Putamen (tissue), 1 donor: ENCODE data around the gene NRP1.
"Not testable (repeated sequence)": the region's sequence is repeated elsewhere in the genome, so short reads cannot be mapped to it uniquely, and the experiment has no call there.

Source experiments
- DNase-seq: peaks from one replicate; pipeline ENCODE4 v3.0.0-alpha.2; 2016; ENCODE audit warnings: low spot score

The NRP1 gene

DNA sequence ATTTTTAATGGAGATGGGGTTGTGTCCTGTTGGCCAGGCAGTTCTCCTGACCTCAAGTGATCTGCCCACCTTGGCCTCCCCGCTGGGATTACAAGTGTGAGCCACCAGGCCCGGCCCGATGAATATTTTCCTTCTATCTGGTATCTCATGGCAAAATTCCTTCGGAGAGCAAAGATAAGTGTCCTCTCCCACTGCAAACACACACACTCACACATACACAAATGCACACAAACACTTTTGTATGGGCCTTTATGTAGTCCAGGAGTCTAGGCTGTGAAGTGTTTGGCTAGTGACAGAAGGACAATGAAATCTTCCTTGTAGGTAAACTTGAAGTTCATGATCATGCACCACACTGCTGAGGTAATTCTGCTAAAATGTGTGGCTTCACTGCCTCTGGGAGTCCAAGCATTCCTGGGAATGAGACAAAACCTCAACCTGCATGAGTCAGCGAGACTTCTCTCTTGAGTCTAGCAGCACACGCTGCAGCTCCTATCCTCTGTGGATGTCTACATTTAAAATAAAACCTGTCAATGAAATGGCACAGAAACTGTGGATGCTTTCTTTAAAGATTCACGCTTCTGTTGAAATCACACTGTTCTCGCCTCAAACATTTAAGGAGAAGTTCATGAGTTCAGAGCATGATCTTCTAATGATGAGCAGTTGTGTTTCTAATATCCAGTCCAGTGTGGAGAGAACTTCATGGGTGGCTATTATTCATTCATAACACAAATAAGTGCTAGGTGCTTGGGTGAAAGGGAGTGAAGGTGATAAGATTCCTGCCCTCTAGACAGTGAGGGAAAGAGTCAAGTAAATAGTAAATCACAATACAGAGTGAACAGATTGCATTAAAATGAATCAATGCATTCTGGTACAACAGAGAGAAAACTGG lies 96.5 kb downstream of the NRP1 start:
- no peak for DNase-seq

DNA sequence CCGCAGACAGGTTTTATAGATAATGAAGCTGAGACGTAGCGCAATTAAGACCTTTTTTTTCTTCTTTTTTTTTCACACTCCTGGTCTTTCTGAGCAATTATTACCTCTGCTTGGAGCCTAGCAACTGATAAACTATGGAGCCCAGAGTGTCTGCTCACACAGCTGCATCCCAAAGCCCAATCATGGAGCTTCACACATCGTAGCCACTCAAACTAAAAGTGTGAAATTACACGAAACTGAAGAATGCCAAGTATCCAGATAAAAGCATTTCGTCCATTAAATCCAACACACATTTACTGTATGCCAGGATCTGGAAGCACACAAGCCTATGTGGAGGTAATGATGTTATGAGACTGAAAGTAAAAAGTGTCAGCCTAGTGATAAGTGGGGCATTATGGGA lies 97.6 kb downstream of the NRP1 start:
- DNase-seq = no peak

DNA sequence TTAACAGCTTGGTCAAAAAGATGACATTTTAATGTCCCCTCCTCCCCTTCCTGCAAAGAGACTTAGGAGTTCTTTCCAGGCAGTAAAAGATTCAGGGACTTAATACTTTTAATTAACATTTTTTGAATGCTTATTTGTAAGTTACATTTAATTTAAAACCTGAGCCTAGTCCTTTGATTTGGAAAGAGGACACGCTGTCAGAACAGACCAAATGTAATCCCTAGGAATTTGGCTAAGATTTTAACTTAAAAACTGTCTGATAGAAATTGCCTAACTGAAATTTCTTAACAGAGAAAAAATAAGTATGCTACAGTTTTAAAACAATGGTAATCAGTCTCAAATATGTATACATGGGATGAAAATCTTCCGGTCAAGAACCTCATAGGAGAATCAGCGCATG lies 98.5 kb downstream of the NRP1 start:
- DNase-seq = no peak

DNA sequence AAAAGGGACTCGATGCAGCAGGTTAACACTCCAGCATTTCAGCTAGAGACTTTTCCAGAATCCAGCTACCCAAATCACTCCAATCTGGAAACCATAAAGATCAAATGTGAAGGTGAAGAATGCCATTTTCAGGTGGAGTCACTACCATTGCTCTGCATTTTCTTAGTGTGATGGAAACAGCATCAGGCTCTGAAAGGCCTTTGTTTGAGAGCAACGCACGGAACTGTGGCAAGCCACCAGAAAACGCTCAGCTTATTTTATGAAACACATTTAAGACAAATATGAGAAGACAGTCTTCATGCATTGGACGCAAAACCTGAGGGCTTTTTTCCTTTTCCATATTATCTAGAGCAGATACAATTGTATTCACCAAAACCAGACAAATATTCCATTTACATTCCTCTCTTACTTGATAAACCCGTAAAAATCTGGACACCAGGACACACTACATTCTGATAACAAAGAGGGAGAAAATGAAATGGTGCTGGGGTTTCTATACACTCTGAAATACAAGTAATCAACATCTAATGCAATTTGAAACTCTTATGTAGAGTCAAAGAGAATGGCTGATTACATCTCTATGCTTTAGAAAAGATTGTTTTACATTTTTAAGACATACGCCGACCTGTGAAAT lies 99.1 kb downstream of the NRP1 start:
- DNase-seq = no peak

DNA sequence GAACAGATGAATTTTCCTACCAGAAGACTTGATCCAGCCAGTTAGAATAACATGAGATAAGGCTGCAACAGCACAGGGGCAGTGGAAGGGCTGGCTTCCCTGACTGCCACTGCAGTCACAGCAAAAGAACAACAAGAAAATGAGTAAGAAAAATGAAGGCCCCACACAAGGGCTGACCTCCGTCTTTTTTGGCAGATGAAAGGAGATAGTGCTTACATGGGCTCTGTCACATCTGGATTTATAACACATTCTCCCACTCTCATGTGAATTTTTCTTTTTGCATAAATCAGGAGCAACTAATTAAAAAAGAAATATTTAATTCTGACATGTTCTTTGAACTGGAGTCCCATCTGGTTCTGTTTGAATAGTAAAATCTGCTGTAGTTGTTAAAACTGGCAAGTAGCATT lies 99.6 kb downstream of the NRP1 start:
- DNase-seq = no peak

DNA sequence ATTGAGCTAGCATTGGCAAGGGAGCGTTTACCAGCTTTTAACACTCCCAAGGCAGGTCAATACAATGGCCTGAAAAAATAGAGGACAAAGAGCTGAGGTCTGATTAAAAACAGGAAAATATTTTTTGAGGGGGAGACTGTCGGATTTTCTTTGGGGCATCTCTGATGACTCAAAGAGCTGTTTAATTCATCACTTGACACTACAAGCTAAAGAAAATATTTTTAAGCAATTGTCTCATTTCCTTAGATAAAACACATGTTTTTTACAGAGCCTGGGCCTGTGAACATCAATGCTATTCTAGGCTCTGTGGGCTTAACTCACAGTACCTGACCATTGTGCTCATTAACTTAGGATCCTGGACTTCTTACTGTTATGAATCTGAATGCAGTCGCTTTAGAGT lies 100.8 kb downstream of the NRP1 start:
- DNase-seq = no peak

DNA sequence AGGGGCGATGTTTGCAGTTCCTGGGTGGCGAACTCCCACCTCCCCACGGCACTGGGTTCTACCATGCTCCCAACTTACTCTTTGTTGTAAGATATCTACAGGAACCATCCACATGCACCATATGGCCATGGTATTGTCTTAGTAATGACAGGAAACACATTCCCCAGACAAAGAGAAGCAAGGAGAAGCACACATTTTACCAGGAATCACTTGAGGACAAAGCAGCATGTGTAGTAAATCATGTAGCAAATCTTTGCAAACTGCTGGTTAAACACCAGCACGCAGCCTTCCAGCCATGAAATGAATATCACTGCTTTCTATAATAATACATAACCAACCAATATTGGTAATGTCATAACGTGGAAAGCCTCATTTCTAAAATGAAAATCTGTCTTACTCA lies 101.2 kb downstream of the NRP1 start:
- no peak for DNase-seq

DNA sequence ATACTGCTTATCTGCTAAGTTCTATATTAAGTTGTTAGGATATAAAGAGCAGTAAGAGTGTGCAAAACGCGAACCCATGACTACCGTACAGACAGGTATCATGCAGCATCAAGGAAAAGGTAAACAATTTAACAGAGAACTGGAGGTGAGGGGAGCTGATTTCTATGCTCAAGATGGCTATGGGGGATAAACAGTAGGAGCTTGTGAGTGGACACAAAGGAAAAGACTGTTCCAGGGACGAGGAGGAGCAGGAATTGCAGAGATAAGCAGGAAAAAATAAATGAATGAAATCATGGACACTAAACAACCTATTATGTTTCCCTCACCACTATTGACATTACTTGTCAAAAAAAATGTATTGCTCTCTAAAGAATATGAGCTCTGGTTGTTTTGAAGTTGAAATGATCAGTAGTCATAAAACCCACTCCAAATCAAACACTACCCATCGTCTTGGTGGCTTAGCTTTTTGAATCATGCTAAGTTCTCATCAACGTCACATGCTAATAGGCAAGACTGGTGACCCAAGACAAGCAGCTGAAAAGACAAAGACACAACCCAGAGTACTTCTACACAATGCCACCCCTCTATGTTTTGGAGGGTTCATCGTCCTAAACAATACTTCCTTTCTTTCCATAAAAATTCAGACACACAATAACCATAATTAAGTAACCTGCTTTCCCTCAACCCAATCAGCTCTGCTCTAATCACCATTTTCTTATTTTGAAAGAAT lies 102.7 kb downstream of the NRP1 start:
- DNase-seq = no peak

DNA sequence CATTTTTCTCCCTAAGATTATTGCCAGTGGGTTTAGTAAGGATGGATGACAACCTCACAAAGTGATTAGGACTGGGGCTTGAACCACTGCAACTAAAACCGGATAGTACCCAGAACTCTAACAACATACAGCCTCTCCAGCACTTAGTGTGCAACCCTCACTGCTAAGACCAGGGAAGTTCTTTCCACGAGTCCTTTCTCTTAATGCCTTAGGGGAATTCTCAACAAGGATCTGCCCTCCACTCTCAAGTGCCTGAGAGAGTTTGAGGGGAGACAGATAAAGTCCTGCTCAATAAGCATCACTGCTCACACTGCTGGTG lies 104.6 kb downstream of the NRP1 start:
- DNase-seq = no peak

DNA sequence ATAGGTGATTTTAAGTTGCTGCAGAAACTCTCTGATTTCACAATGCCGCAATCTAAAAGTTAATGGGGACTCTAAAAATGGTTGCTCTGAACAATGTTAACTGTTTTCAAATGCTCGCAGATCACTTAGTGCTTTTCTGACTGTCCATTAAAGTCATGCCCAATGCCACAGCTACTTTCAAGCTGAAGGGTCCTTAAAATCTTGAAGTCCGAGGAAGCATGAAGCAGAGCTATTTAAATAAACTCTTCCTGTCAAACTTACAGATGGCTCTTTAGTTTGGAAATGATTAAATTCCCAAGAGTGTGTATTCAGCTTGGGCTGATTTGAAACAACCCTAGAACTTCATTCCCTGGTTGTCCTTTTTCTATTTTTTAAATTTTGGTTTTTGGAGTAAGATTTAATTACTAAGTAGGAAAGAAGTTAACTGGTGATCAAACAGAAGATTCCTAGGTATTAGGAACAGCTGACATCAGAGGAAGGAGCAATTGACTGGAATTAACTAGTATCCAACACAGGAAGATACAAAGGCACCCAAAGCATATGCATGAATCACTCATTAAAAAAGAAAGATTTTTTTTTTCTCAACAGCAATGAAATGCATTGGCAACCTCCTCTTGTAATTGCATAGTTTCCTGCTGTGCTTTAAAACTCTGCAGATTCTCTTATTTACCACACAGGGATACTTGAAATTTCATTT lies 105.1 kb downstream of the NRP1 start:
- no peak for DNase-seq

DNA sequence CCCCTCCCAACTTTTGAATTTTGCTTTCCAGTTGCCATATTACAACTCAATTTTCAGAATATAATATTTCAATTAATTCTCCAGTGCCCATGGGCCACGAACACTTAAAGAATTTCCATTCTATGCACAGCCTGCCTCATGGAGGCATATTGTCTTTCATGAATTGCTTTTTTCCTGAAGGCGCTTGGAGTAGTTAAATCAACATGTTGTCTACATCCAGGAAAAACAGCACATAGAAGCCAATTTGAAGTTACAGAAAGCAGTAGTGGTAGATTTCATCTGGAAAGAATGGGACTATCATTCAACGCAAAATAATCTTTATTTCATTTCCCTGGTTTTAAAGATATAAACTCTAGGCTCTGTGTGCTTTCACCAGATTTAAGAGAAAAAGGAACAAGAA lies 106.0 kb downstream of the NRP1 start:
- no peak for DNase-seq

DNA sequence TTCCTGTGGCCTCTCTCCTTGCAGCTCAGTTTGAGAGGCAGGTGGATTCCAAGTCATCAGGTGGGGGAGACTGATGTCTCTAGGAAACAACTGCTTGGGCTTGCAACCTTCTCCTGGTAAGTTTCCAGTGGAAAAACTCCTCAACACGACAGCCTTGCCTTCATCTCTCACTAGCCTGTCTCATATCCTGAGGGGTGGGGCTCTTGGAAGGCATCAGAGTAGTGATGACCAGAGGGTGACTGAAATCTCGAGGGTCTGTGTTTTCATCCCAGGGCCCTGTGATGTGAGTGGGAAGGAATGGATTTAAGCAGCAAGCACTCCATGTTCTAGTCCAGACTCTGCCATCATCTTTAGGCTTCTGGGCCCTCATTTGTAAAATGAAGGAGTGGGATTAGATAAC lies 107.0 kb downstream of the NRP1 start:
- DNase-seq = no peak

DNA sequence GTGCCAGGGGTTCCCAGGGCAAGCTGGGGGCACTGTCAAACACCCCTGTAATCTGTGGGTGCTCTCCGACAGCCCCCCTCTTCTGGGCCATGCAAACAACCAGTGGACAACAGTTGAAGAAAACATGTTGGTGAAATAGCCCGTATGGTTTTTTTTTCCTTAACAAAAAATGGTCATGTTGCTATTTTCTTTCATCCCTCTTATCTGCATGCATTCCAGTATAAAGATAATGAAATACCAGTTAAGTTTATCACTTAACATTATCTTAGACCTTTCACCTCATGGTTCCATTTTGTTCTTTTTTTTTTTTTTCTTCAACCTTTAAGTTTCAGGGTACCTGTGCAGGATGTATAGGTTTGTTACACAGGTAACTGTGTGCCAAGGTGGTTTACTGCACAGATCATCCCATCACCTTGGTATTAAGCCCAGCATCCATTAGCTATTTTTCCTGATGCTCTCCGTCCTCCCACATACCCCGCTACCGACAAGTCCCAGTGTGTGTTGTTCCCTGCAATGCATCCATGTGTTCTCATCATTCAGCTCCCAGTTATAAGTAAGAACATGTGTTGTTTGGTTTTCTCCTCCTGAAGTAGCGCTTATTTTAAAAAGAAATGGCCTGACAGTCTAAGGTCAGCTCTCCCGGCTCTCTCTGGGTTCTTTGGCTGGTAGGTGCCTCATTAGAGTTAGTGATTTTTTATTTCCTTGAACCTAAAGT lies 110.1 kb downstream of the NRP1 start:
- no peak for DNase-seq

DNA sequence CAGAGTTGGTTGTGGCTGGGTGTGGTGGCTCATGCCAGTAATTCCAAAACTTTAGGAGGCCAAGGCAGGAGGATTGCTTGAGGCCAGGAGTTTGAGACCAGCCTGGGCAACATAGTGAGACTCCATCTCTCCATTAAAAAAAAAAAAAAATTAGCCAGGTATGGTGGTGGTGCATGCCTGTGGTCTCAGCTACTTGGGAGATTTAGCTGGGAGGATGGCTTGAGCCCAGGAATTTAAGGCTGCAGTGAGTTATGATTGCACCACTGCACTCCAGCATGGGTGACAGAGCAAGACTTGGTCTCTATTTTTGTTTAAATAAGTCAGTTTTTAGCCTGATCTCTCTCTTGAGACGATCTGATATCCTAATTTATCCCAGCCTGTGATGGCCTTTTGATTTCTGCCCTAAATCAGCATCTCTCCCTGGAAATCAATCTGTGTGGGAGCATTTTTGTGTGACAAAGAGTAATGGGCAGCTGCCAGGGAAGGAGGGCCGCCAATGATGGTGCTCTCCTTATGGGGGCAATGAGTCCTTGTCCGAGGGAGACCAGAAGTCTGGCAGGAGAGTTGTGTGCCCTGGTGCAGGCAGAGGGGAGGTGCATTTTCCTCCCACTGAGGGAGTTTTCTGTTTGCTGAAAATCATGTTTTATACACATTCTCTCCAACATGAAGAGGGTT lies 111.0 kb downstream of the NRP1 start:
- no peak for DNase-seq

DNA sequence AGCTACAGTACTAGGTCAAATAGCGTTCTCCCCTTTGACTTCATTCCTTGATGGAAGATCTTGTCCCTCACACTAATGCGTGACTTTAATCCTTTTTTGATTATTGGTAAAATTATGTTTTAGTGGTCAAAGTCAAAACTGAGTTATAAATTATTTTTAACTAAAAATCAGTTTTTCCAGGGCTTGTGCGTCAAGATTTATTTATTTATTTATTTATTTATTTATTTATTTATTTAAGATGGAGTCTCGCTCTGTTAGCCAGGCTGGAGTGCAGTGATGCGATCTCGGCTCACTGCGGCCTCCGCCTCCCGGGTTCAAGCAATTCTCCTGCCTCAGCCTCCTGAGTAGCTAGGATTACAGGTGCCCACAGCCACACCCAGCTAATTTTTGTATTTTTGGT lies 112.2 kb downstream of the NRP1 start:
- not testable (repeated sequence) for DNase-seq

DNA sequence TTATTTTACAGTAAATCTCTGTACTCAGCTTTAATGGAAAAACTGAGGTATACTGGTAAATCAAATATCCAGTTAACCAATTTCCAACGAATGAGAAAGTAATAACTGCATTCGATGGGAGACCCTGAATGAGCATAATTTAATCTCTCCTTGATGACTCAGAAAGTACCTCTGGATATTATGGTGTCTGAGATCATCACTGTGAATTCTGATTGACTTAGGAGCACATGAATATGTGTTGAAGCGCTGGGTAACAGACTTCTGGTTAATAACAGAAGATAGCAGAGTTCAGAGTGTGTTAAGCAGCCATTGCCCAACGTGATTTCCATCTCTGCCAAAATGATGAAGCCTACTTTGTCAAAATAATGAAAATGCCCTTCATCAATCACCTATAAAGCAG lies 116.6 kb downstream of the NRP1 start:
- DNase-seq = no peak

DNA sequence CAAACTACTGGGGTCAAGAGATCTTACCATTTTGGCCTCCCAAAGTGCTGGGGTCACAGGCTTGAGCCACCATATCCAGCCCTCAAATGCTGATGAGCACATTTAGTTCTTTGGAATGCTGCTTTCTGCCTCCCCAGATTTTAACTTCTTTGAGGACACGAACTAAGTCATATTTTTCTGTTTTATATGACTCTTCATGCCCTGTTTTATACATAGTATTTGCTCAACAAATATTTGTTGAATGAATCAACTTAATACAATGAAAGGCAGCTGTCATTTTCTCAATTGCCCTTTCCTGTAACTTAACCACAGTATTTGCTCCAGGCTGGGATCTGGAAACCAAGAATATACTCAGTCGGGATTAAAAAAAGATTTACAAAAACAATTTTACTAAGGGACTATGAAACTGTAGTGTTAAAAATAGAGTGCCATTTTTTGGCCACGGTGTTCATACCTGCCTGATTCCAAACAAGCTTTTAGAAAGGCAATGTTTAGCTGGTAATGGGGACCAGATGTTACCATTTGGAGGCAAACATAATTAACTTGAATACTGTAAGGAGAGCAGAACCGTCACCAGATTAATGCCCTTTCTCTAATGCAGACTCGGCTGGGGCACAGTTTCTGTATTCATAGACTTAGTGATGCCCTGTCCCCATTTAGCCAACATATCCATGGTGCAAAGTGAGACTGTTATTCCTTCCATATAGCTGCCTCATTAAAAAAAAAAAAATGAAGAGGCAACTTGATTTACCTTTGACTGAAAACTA lies 117.6 kb downstream of the NRP1 start:
- no peak for DNase-seq

DNA sequence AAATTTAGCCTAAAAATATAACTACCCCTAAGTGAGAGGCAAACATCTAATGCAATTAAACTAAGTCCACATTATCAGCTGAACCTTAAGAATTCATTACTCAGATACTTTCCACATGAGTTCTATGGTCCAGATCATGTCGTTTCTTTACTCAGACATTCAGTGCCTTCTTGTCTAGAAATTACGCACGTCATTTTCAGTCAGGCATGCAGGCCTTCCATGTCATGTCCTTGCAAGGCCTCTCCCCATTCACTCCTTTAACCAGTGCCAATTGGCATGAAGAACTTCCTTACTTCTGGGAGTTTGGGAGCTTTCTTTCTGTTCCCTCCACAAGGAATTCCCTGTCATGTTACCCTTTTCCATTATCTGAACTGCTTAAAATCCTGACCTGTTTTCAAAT lies 118.8 kb downstream of the NRP1 start:
- no peak for DNase-seq

DNA sequence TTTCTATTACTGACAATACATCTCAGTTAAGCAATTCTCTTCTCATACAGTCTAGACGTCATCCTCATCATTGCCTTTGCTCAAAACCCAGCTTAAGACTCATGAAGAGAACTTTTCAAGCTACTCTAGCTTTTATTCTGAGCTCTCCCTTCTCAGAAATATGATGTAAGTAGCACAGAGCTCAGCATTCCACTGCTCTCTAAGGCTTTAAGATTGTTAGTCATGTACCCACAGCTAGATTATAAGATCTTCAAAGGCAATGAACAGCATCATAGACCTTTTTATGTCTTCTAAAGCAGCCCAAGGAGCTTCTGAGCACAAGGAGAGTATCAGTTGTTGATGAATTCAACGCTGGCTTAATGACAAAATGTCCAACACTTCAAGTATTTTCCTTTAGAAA lies 119.3 kb downstream of the NRP1 start:
- DNase-seq = no peak

DNA sequence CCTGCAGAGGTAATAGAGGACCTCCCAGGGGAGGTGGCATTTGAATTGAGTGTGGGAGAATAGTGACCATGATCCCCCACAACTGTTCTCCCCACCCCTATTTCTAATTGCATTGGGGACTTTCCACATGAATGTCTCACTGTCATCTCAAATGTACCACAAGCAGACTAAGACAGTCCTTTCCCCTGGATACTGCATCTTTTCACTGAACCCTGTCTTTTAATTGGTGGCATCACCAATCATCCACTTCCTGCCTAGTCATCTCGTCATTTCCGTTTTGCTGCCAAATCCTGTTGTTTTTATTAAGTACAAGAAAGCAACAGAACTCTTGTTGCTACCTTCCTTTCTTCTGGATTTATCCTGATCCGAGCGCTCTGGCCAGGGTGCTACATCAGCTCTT lies 120.3 kb downstream of the NRP1 start:
- no peak for DNase-seq
